Thoracic aorta (tissue), 2 donors: ENCODE data around the gene SART3. TPM values are rescaled to one million over a fixed set of nuclear protein-coding genes. Genes with fewer than 3 reads are reported as not detected.

Source experiments
- ATAC-seq: fragments of 150-250 bp; one replicate; pipeline ENCODE4 v1.8.0; 2017; ENCODE audit warnings: low read depth; ENCODE audit not compliant: insufficient number of reproducible peaks, low FRiP score
- DNase-seq: peaks from one replicate; pipeline ENCODE4 v3.0.0-alpha.2; 2020; ENCODE audit warnings: low spot score
- H3K27ac ChIP-seq, 2 donors: fragments of 200-600 bp; sonication (generic); 1 replicate in 1 of 2; 2 replicates in 1 of 2; pipeline ENCODE4 v1.5.1; 2016; ENCODE audit warnings: mild to moderate bottlenecking in 2 of 2, moderate library complexity in 2 of 2
- H3K27me3 ChIP-seq: fragments of 200-600 bp; sonication (generic); replicated peaks from 2 replicates; pipeline ENCODE4 v1.6.0; 2016; ENCODE audit warnings: mild to moderate bottlenecking; ENCODE audit not compliant: insufficient read depth
- H3K36me3 ChIP-seq: fragments of 200-600 bp; sonication (generic); one replicate; pipeline ENCODE4 v1.5.1; 2016
- H3K4me1 ChIP-seq, 2 donors: fragments of 200-600 bp; sonication (generic); 1 replicate in 1 of 2; 2 replicates in 1 of 2; pipeline versions ENCODE4 v1.5.1 to v1.6.0; 2016; ENCODE audit warnings: low read depth in 2 of 2, mild to moderate bottlenecking in 1 of 2; ENCODE audit not compliant: control insufficient read depth in 1 of 2
- H3K4me3 ChIP-seq: fragments of 200-600 bp; sonication (generic); 2 replicates; pipeline ENCODE4 v1.5.1; 2016; ENCODE audit warnings: mild to moderate bottlenecking
- H3K9me3 ChIP-seq: fragments of 200-600 bp; sonication (generic); 2 replicates; pipeline ENCODE4 v1.5.1; 2016
- CTCF ChIP-seq: fragments of 200-600 bp; sonication (generic); IDR thresholded peaks from one replicate; pipeline ENCODE4 v1.5.1; 2019; ENCODE audit warnings: antibody characterized with exemption
- total RNA-seq, 2 donors: library from RNA; depleted of rRNA; stranded (reverse); fragments of >200 nt; gene quantifications; one replicate each; pipeline versions ENCODE4 v1.1.0 to v1.2.3, GENCODE V29; 2016

SART3 gene
- total RNA-seq, 2 donors from 2014 or later, result 52.1 to 94.0 TPM

DNA sequence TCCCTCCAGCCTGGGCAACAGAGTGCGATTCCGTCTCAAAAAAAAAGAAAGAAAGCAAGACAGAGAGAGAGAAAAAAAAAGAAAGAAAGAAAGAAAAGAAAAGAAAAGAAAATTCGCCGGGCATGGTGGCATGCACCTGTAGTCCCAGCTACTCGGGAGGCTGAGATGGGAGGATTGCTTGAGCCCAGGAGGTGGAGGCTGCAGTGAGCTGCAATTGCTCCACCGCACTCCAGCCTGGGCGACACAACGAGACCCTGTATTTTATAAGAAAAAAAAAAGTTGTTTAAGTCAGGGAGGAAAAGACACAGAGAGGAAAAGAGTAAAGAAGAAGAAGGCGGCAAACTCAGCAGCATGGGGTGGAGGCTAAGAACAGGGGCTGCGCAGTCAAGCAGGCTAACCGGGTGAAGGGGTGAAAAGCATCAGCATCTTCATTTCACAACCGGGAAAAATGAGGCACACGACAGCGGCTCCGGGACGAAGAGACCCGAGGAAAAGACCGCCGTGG lies 46.5 kb downstream of the SART3 start:
- DNase-seq (no peak), ATAC-seq (no peak)
- H3K4me1 ChIP-seq, result peaks cover 6 to 29% of the 10 kb centered on the region in 2 donors
- H3K36me3 ChIP-seq, result peaks cover 4% of the 10 kb centered on the region
- H3K9me3 ChIP-seq, result no peaks in the 10 kb centered on the region
- peak overlapping the region; percentile 88 for H3K4me3 ChIP-seq
- no peaks in the 10 kb centered on the region for H3K27me3 ChIP-seq
- no peak overlapping the region for H3K27ac ChIP-seq
- no peak for TF ChIP-seq CTCF

DNA sequence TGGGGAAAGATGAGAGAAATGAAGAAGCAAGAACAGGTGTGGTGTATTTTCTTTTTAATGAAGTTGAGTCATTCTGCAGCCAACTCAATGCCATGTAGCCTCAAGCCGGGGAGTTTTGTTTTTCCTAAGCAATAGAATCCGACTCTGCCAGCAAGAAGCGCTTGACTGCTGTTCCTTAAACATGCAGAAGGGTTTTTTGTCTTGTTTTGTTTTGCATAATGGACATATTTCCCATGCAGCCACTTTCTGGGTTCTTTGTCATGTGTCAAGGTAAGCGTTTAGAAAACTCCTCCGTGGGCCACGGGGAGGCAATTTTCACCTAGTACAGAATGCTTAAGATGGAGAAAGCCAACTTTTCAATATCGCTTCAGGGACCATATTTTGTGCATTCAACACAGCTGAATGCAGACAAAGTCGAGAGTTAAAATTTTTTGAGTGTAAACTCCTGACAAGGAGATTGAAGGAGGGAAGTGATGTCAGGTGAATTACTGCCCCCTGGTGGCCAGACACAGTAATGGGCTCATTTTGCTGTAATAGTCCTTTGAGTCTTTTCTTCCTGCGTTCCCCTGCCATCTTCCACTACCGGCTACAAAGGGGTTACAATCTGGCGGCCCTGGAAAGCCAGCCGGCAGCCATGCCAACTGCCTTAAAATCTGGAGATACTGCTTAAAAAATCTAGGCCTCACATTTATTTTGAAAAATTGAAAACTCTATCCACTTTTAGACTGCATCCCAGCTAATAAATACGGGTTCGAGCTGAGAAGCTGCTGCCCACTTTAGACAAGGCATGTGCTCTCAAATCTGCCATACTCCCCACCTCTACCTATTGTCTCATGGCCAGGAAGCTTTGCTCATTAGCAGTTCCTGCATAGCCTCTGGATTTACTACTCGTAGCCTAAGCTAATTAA lies 49.1 kb downstream of the SART3 start:
- DNase-seq, result peak; percentile 25
- H3K4me1 ChIP-seq, result peaks cover 6 to 29% of the 10 kb centered on the region in 2 donors
- no peaks in the 10 kb centered on the region for H3K36me3 ChIP-seq
- peak; percentile 92 for TF ChIP-seq CTCF
- no peaks in the 10 kb centered on the region for H3K27me3 ChIP-seq
- H3K27ac ChIP-seq, result no peak overlapping the region
- ATAC-seq, result no peak
- no peaks in the 10 kb centered on the region for H3K9me3 ChIP-seq
- H3K4me3 ChIP-seq, result peak overlapping the region; percentile 33

- DNase-seq (no peak), ATAC-seq (no peak)
- no peak overlapping the region for H3K4me3 ChIP-seq
- H3K36me3 ChIP-seq, result no peaks in the 10 kb centered on the region
- peaks cover under 1 to 18% of the 10 kb centered on the region in 2 donors for H3K4me1 ChIP-seq
- H3K27ac ChIP-seq, result no peak overlapping the region
- no peaks in the 10 kb centered on the region for H3K9me3 ChIP-seq
- no peak for TF ChIP-seq CTCF
- H3K27me3 ChIP-seq, result no peaks in the 10 kb centered on the region
Observed at GRCh38 chr12:108510836-108511235, 50.1 kb downstream of the SART3 start.

DNA sequence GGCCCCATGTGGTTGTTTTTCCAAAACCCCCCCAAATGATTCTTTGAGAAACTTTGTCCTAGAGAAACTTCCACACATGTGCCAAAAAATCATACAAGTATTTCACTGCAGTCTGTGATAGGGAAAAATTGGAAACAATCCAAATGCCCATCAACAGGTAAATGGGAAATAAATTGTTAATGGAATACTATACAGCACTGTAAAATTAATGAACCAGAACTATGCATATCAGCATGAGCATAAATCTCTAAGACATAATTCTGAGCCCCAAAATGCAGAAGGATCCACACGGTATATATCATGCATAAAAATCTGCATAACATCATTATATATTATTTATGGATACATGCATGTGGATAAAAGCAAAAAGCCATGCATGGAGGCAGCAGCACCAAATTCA lies 51.2 kb downstream of the SART3 start:
- no peaks in the 10 kb centered on the region for H3K9me3 ChIP-seq
- ATAC-seq (no peak), DNase-seq (no peak)
- no peak overlapping the region for H3K27ac ChIP-seq
- no peaks in the 10 kb centered on the region for H3K27me3 ChIP-seq
- peaks cover 0 to 14% of the 10 kb centered on the region in 2 donors for H3K4me1 ChIP-seq
- no peaks in the 10 kb centered on the region for H3K36me3 ChIP-seq
- no peak overlapping the region for H3K4me3 ChIP-seq
- no peak for TF ChIP-seq CTCF

- no peak overlapping the region for H3K27ac ChIP-seq
- DNase-seq (no peak), ATAC-seq (no peak)
- H3K4me1 ChIP-seq, result peaks cover 0 to 10% of the 10 kb centered on the region in 2 donors
- H3K27me3 ChIP-seq, result no peaks in the 10 kb centered on the region
- no peak for TF ChIP-seq CTCF
- no peaks in the 10 kb centered on the region for H3K9me3 ChIP-seq
- no peak overlapping the region for H3K4me3 ChIP-seq
- H3K36me3 ChIP-seq, result no peaks in the 10 kb centered on the region
Observed at GRCh38 chr12:108507971-108508642, 52.9 kb downstream of the SART3 start.
